Central memory CD8-positive, alpha-beta T cell (primary cell): ENCODE measurements around the gene CTNNA3.
"Not testable (repeated sequence)": the region's sequence is repeated elsewhere in the genome, so short reads cannot be mapped to it uniquely, and the experiment has no call there.

Source experiments
- ATAC-seq: fragments of 150-1000 bp; cut with Tn5 transposase; replicated peaks from 2 replicates; pipeline ENCODE4 v1.10.0; 2022; ENCODE audit warnings: mild to moderate bottlenecking, moderate FRiP score, moderate number of reproducible peaks; ENCODE audit not compliant: poor library complexity, severe bottlenecking; ENCODE audit errors: extremely low read depth
- DNase-seq, 2 donors: peaks; one replicate each; pipeline ENCODE4 v3.0.0; 2021; ENCODE audit warnings: low spot score in 2 of 2
- H3K27ac Mint-ChIP-seq: one replicate; pipeline ENCODE4 v1.8.0; 2022; ENCODE audit warnings: low read depth, mild to moderate bottlenecking, moderate library complexity, mixed read lengths
- H3K27me3 Mint-ChIP-seq: one replicate; pipeline ENCODE4 v1.8.0; 2022; ENCODE audit warnings: mixed read lengths
- H3K36me3 Mint-ChIP-seq: one replicate; pipeline ENCODE4 v1.8.0; 2022; ENCODE audit warnings: mild to moderate bottlenecking, moderate library complexity, mixed read lengths; ENCODE audit not compliant: insufficient read depth
- H3K4me1 Mint-ChIP-seq: one replicate; pipeline ENCODE4 v1.8.0; 2022; ENCODE audit warnings: mixed read lengths
- H3K4me3 Mint-ChIP-seq: one replicate; pipeline ENCODE4 v1.8.0; 2022; ENCODE audit warnings: mild to moderate bottlenecking, moderate library complexity, mixed read lengths
- H3K9me3 Mint-ChIP-seq: one replicate; pipeline ENCODE4 v1.8.0; 2022; ENCODE audit warnings: mixed read lengths

CTNNA3 gene

GRCh38 chr10:67268146-67268545, 427.8 kb downstream of the CTNNA3 start:
- no peak for ATAC-seq

GRCh38 chr10:67262675-67263074, 433.3 kb downstream of the CTNNA3 start:
- H3K4me3 Mint-ChIP-seq = no peak overlapping the region
- no peaks in the 10 kb centered on the region for H3K36me3 Mint-ChIP-seq
- no peak overlapping the region for H3K27ac Mint-ChIP-seq
- no peaks in the 10 kb centered on the region for H3K9me3 Mint-ChIP-seq
- H3K27me3 Mint-ChIP-seq = no peaks in the 10 kb centered on the region
- DNase-seq (no peak), ATAC-seq (no peak)
- no peaks in the 10 kb centered on the region for H3K4me1 Mint-ChIP-seq

More at GRCh38 chr10:67268146-67268545, 427.8 kb downstream of the CTNNA3 start:
- Mint-ChIP-seq H3K27me3 (no peaks in the 10 kb centered on the region), H3K9me3 (no peaks in the 10 kb centered on the region), H3K36me3 (no peaks in the 10 kb centered on the region), H3K4me1 (no peaks in the 10 kb centered on the region), H3K27ac (no peak overlapping the region), H3K4me3 (no peak overlapping the region)
- no peak for DNase-seq

GRCh38 chr10:67261300-67261797, 434.6 kb downstream of the CTNNA3 start:
- ATAC-seq (no peak), DNase-seq (no peak)
- Mint-ChIP-seq H3K27ac (no peak overlapping the region), H3K4me3 (no peak overlapping the region), H3K9me3 (no peaks in the 10 kb centered on the region), H3K27me3 (no peaks in the 10 kb centered on the region), H3K36me3 (no peaks in the 10 kb centered on the region), H3K4me1 (no peaks in the 10 kb centered on the region)

- ATAC-seq (no peak), DNase-seq (no peak)
- no peaks in the 10 kb centered on the region for H3K9me3 Mint-ChIP-seq
- H3K36me3 Mint-ChIP-seq = no peaks in the 10 kb centered on the region
- no peak overlapping the region for H3K27ac Mint-ChIP-seq
- no peaks in the 10 kb centered on the region for H3K27me3 Mint-ChIP-seq
- no peak overlapping the region for H3K4me3 Mint-ChIP-seq
- no peaks in the 10 kb centered on the region for H3K4me1 Mint-ChIP-seq
Observed at GRCh38 chr10:67259319-67259929, 436.6 kb downstream of the CTNNA3 start.

DNA sequence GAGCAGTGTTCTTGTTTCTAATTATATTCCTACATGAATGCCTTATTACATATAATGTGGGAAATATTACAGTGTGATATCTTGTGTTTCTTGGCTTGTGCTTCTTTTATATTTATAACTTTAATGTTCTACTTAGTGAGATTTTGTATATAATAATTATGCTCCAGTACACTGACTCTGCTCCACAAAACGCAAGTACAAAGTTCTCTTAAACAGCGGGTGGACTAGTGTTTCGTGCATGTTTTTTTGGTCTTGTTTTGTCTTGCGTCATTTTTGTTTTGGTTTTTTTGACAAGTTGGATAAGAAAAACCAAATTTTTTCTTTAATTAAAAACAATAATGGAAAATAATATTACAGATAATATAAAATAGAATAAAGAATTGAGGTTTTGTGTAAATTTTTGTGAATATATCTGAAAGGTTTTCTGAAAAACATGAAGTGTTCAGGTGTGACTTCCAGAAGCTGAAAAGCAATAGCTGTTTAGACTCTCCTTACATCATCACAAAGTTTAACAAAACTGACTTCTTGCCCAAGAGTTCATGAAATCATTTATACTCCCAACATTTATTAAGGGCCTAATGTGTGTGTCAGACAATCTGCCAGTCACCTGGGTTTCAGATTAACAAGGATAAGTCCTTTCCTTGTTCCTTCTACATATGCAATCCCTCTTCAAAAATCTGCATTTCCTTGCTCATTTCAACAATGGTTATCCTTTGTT, 438.4 kb downstream of the CTNNA3 start:
- H3K27me3 Mint-ChIP-seq = no peaks in the 10 kb centered on the region
- H3K4me3 Mint-ChIP-seq = no peak overlapping the region
- H3K4me1 Mint-ChIP-seq = no peaks in the 10 kb centered on the region
- no peaks in the 10 kb centered on the region for H3K9me3 Mint-ChIP-seq
- H3K36me3 Mint-ChIP-seq = no peaks in the 10 kb centered on the region
- no peak overlapping the region for H3K27ac Mint-ChIP-seq
- ATAC-seq (no peak), DNase-seq (no peak)

- Mint-ChIP-seq H3K9me3 (no peaks in the 10 kb centered on the region), H3K4me3 (no peak overlapping the region), H3K27ac (no peak overlapping the region), H3K4me1 (no peaks in the 10 kb centered on the region), H3K27me3 (no peaks in the 10 kb centered on the region), H3K36me3 (no peaks in the 10 kb centered on the region)
- ATAC-seq (no peak), DNase-seq (no peak)
Observed at GRCh38 chr10:67257018-67257417, 439.0 kb downstream of the CTNNA3 start.

DNA sequence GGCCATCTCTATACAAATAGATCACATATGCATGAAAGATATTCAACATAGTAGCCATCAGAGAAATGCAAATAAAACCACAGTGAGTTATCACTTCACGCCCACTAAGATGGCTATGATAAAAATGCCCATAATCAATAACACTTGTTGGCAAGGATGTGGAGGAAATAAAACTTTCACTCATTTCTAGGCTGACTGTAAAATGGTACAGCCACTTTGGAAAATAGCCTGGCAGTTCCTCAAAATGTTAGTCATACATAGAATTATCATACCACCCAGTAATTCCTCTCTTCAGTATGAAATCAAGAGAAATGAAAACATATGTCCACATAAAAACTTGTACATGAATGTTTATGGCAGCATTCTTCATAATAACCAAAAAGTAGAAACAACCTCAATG, 445.3 kb downstream of the CTNNA3 start:
- no peak for DNase-seq
- Mint-ChIP-seq H3K27me3 (no peaks in the 10 kb centered on the region), H3K4me1 (no peaks in the 10 kb centered on the region), H3K4me3 (no peak overlapping the region), H3K9me3 (peaks cover 8% of the 10 kb centered on the region), H3K27ac (no peak overlapping the region), H3K36me3 (no peaks in the 10 kb centered on the region)
- ATAC-seq = no peak

DNA sequence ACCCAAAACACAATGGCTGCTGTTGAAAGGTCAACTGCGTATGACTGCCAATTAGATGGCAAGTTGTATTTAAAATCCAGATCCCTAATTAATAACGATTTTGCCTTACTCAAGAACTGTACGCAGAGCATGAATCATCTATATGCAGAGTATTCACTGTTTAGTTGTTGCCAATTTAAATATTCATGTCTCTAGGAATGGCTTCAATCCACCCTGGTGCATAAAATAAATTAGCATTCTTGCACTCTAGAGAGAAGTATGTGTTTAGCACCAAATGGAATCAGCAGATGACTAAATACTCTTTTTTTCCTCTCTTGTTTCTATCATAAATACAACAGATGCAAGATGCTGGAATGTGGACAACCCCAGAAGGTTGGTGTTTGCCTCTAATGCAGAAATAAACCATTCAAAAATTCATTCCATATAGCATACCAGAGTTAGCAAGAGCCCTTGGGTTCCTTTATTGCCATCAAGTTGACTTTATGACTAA, 449.9 kb downstream of the CTNNA3 start:
- H3K36me3 Mint-ChIP-seq = no peaks in the 10 kb centered on the region
- DNase-seq = no peak
- H3K27ac Mint-ChIP-seq = no peak overlapping the region
- no peak for ATAC-seq
- no peaks in the 10 kb centered on the region for H3K27me3 Mint-ChIP-seq
- no peaks in the 10 kb centered on the region for H3K4me1 Mint-ChIP-seq
- H3K4me3 Mint-ChIP-seq = no peak overlapping the region
- H3K9me3 Mint-ChIP-seq = peaks cover under 1% of the 10 kb centered on the region

DNA sequence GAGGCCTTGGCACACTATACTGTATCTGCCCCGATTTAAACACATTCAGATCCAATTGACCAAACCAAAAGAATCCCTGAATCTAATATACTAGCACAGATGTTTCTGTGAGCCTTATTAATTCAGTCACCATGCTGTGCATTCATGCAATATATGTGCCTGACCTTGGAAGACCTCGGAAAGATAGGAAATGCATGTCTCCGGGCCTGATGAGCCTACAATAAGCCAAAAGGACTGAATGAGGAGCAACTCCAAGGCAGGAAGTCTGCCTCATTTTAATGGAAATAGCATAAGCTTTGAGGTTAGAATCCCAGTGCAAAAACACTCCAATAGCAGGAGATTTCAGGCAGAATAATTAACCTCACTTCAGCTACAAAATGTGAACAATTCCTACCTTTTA, 453.5 kb downstream of the CTNNA3 start:
- no peak for ATAC-seq
- peaks cover 5% of the 10 kb centered on the region for H3K9me3 Mint-ChIP-seq
- H3K36me3 Mint-ChIP-seq = no peaks in the 10 kb centered on the region
- no peaks in the 10 kb centered on the region for H3K27me3 Mint-ChIP-seq
- H3K4me3 Mint-ChIP-seq = no peak overlapping the region
- no peak overlapping the region for H3K27ac Mint-ChIP-seq
- DNase-seq = no peak
- H3K4me1 Mint-ChIP-seq = no peaks in the 10 kb centered on the region

GRCh38 chr10:67241451-67241850, 454.5 kb downstream of the CTNNA3 start:
- Mint-ChIP-seq H3K9me3 (peaks cover 6% of the 10 kb centered on the region), H3K4me1 (no peaks in the 10 kb centered on the region), H3K27ac (no peak overlapping the region), H3K36me3 (no peaks in the 10 kb centered on the region), H3K4me3 (no peak overlapping the region), H3K27me3 (no peaks in the 10 kb centered on the region)
- no peak for ATAC-seq
- no peak for DNase-seq

- DNase-seq (no peak), ATAC-seq (no peak)
- Mint-ChIP-seq H3K9me3 (peaks cover 6% of the 10 kb centered on the region), H3K36me3 (no peaks in the 10 kb centered on the region), H3K27ac (no peak overlapping the region), H3K27me3 (no peaks in the 10 kb centered on the region), H3K4me3 (no peak overlapping the region), H3K4me1 (no peaks in the 10 kb centered on the region)
Observed at GRCh38 chr10:67239864-67240497, 456.0 kb downstream of the CTNNA3 start.

GRCh38 chr10:67230680-67231500, 465.1 kb downstream of the CTNNA3 start:
- H3K4me1 Mint-ChIP-seq, H3K4me3 Mint-ChIP-seq, ATAC-seq, H3K36me3 Mint-ChIP-seq, DNase-seq, H3K27ac Mint-ChIP-seq: not testable (repeated sequence)
- Mint-ChIP-seq H3K27me3 (peaks cover 16% of the 10 kb centered on the region), H3K9me3 (peaks cover 34% of the 10 kb centered on the region)
